SU-DHL-6 (cell line): ENCODE measurements around the gene KSR1.

Source experiments
- H2AFZ ChIP-seq: fragments of 200-600 bp; sonication (generic); 2 replicates; pipeline ENCODE4 v1.6.1; 2014; ENCODE audit warnings: low read depth, mild to moderate bottlenecking, moderate library complexity, mixed read lengths, antibody characterized with exemption, low read length; ENCODE audit not compliant: severe bottlenecking
- H3F3A ChIP-seq: fragments of 200-600 bp; shearing (Covaris generic); 2 replicates; pipeline ENCODE4 v1.6.0; 2016; ENCODE audit warnings: antibody characterized with exemption, mild to moderate bottlenecking; ENCODE audit not compliant: insufficient read depth
- H3K27ac ChIP-seq: fragments of 200-600 bp; sonication (generic); 2 replicates; pipeline ENCODE4 v1.5.1; 2016; ENCODE audit warnings: low read depth, mild to moderate bottlenecking, low read length, moderate library complexity, mixed read lengths
- H3K27me3 ChIP-seq: fragments of 200-600 bp; sonication (generic), shearing (Covaris generic); 2 replicates; pipeline ENCODE4 v1.6.0; 2014; ENCODE audit warnings: mild to moderate bottlenecking, low read length
- H3K36me3 ChIP-seq: fragments of 200-600 bp; sonication (generic); 2 replicates; pipeline ENCODE4 v1.6.1; 2014; ENCODE audit warnings: mild to moderate bottlenecking, low read length, mixed read lengths
- H3K4me2 ChIP-seq: fragments of 300-600, 200-600 bp; shearing (Covaris generic), sonication (generic); 2 replicates; pipeline ENCODE4 v1.6.0; 2014; ENCODE audit warnings: low read length, low read depth, mild to moderate bottlenecking; ENCODE audit not compliant: poor library complexity, severe bottlenecking
- H3K4me3 ChIP-seq: fragments of 200-600 bp; sonication (generic); 2 replicates; pipeline ENCODE4 v1.5.1; 2014; ENCODE audit warnings: antibody characterized with exemption, low read length, mild to moderate bottlenecking, mixed read lengths; ENCODE audit not compliant: insufficient read depth, poor library complexity, severe bottlenecking
- H3K79me2 ChIP-seq: fragments of 200-600 bp; sonication (generic); 2 replicates; pipeline ENCODE4 v1.6.1; 2014; ENCODE audit warnings: mild to moderate bottlenecking, low read length, moderate library complexity; ENCODE audit not compliant: insufficient read depth
- H3K9ac ChIP-seq: fragments of 200-600 bp; sonication (generic); 2 replicates; pipeline ENCODE4 v1.7.0; 2014; ENCODE audit warnings: mild to moderate bottlenecking, low read length
- H3K9me2 ChIP-seq: fragments of 200-600 bp; sonication (generic); replicated peaks from 2 replicates; pipeline ENCODE4 v1.6.1; 2014; ENCODE audit warnings: low read length; ENCODE audit not compliant: insufficient read depth
- H3K9me3 ChIP-seq: fragments of 200-600 bp; sonication (generic); 2 replicates; pipeline ENCODE4 v1.6.1; 2014; ENCODE audit warnings: low read length, mixed read lengths; ENCODE audit not compliant: insufficient read depth
- H4K20me1 ChIP-seq: fragments of 200-600 bp; sonication (generic); 2 replicates; pipeline ENCODE4 v1.6.1; 2014; ENCODE audit warnings: low read depth, mild to moderate bottlenecking, antibody characterized with exemption, low read length, moderate library complexity, mixed read lengths
- CTCF ChIP-seq: fragments of 200-600 bp; sonication (generic); IDR thresholded peaks from one replicate; pipeline ENCODE4 v1.5.1; 2017; ENCODE audit warnings: antibody characterized with exemption, mild to moderate bottlenecking, low read length, moderate library complexity; ENCODE audit not compliant: insufficient read depth, poor library complexity, severe bottlenecking
- EZH2phosphoT487 ChIP-seq: fragments of 200-600 bp; sonication (generic), shearing (Covaris generic); conservative IDR thresholded peaks from 2 replicates; pipeline ENCODE4 v1.6.1; 2018; ENCODE audit warnings: mild to moderate bottlenecking, antibody characterized with exemption, low read length, moderate library complexity, mixed read lengths

Gene KSR1

GRCh38 chr17:27568216-27568615 lies 112.0 kb downstream of the KSR1 start:
- Histone ChIP-seq H3K27me3 (no peaks in the 10 kb centered on the region), H3K4me3 (no peak overlapping the region), H2AFZ (no peak overlapping the region), H3K36me3 (no peaks in the 10 kb centered on the region), H3K27ac (no peak overlapping the region), H3K9me3 (no peaks in the 10 kb centered on the region), H4K20me1 (no peaks in the 10 kb centered on the region), H3K9me2 (no peaks in the 10 kb centered on the region), H3K79me2 (no peaks in the 10 kb centered on the region), H3K9ac (no peak overlapping the region), H3F3A (no peaks in the 10 kb centered on the region), H3K4me2 (no peak overlapping the region)
- TF ChIP-seq EZH2phosphoT487 (no peak), CTCF (no peak)

GRCh38 chr17:27568811-27569210 lies 112.6 kb downstream of the KSR1 start:
- Histone ChIP-seq H3F3A (no peaks in the 10 kb centered on the region), H3K27ac (no peak overlapping the region), H3K79me2 (no peaks in the 10 kb centered on the region), H3K9me2 (no peaks in the 10 kb centered on the region), H3K4me2 (no peak overlapping the region), H3K9ac (no peak overlapping the region), H4K20me1 (no peaks in the 10 kb centered on the region), H3K9me3 (no peaks in the 10 kb centered on the region), H2AFZ (no peak overlapping the region), H3K4me3 (no peak overlapping the region), H3K27me3 (no peaks in the 10 kb centered on the region), H3K36me3 (no peaks in the 10 kb centered on the region)
- no peak for TF ChIP-seq EZH2phosphoT487
- TF ChIP-seq CTCF = no peak

GRCh38 chr17:27569257-27569722 lies 113.0 kb downstream of the KSR1 start:
- no peaks in the 10 kb centered on the region for H3F3A ChIP-seq
- H4K20me1 ChIP-seq = no peaks in the 10 kb centered on the region
- H2AFZ ChIP-seq = no peak overlapping the region
- H3K27me3 ChIP-seq = no peaks in the 10 kb centered on the region
- no peak for TF ChIP-seq EZH2phosphoT487
- TF ChIP-seq CTCF = peak; percentile 70
- H3K4me3 ChIP-seq = no peak overlapping the region
- H3K36me3 ChIP-seq = no peaks in the 10 kb centered on the region
- H3K79me2 ChIP-seq = no peaks in the 10 kb centered on the region
- no peak overlapping the region for H3K9ac ChIP-seq
- no peaks in the 10 kb centered on the region for H3K9me3 ChIP-seq
- no peak overlapping the region for H3K27ac ChIP-seq
- no peaks in the 10 kb centered on the region for H3K9me2 ChIP-seq
- H3K4me2 ChIP-seq = no peak overlapping the region
